Caco-2 (cell line): ENCODE measurements around the gene APOM. TPM values are rescaled to one million over a fixed set of nuclear protein-coding genes. Genes with fewer than 3 reads are reported as not detected.
A peak's percentile ranks its signal among the peaks of the same experiment; 100 is the strongest.

Experiments
- BruUV-seq: library from RNA; stranded (reverse); fragments of 400-500 nt; replicated peaks from 2 replicates; lab custom pipeline; 2021; lab: Mats Ljungman, UMichigan
- CTCF ChIA-PET: fragments of 300-600 bp; sonication (Branson Sonifier 250); formaldehyde crosslinking; loops from one replicate; lab custom pipeline; 2022; ENCODE audit warnings: antibody characterized with exemption; lab: Charles Lee
- POLR2A ChIA-PET: fragments of 300-600 bp; sonication (Branson Sonifier 250); formaldehyde crosslinking; loops from one replicate; lab custom pipeline; 2022; ENCODE audit warnings: antibody characterized with exemption; lab: Charles Lee
- DNase-seq, 2 experiments: peaks; one replicate each; pipeline versions ENCODE4 v3.0.0 to v3.0.0-alpha.2; 2020 to 2022
- H3K27me3 ChIP-seq: replicated peaks from 2 replicates; pipeline ENCODE4 v1.6.0; 2011; ENCODE audit warnings: low read length; ENCODE audit not compliant: control insufficient read depth, insufficient read depth
- H3K36me3 ChIP-seq: 2 replicates; pipeline ENCODE4 v1.5.1; 2011; ENCODE audit warnings: low read length; ENCODE audit not compliant: control insufficient read depth, insufficient read depth
- H3K4me1 ChIP-seq: fragments of 250-450 bp; sonication (Bioruptor Pico); 2 replicates; pipeline ENCODE4 v1.5.1; 2020; ENCODE audit warnings: mild to moderate bottlenecking
- H3K4me3 ChIP-seq: 2 replicates; pipeline ENCODE4 v1.5.1; 2011; ENCODE audit warnings: low read depth, mild to moderate bottlenecking, control low read depth, low read length
- H3K9me3 ChIP-seq: fragments of 250-450 bp; sonication (Bioruptor Pico); 2 replicates; pipeline ENCODE4 v1.5.1; 2020; ENCODE audit warnings: mild to moderate bottlenecking, moderate library complexity
- H3K27ac Mint-ChIP-seq: one replicate; pipeline ENCODE4 v1.8.0; 2022; ENCODE audit warnings: mixed read lengths; ENCODE audit not compliant: unreplicated experiment
- H3K27me3 Mint-ChIP-seq: one replicate; pipeline ENCODE4 v1.8.0; 2022; ENCODE audit warnings: mixed read lengths; ENCODE audit not compliant: insufficient read depth, unreplicated experiment
- H3K36me3 Mint-ChIP-seq: one replicate; pipeline ENCODE4 v1.8.0; 2022; ENCODE audit warnings: mild to moderate bottlenecking, mixed read lengths; ENCODE audit not compliant: insufficient read depth, unreplicated experiment
- H3K4me1 Mint-ChIP-seq: one replicate; pipeline ENCODE4 v1.8.0; 2022; ENCODE audit warnings: low read depth, mixed read lengths; ENCODE audit not compliant: unreplicated experiment
- H3K4me3 Mint-ChIP-seq: one replicate; pipeline ENCODE4 v1.8.0; 2022; ENCODE audit warnings: mild to moderate bottlenecking, moderate library complexity, mixed read lengths; ENCODE audit not compliant: unreplicated experiment
- H3K9me3 Mint-ChIP-seq: one replicate; pipeline ENCODE4 v1.8.0; 2022; ENCODE audit warnings: mixed read lengths; ENCODE audit not compliant: unreplicated experiment
- intact Hi-C: fragments of 100-400 bp; cut with micrococcal nuclease; formaldehyde crosslinking; loops from one replicate; pipeline ENCODE4 v1.10.0; 2022; ENCODE audit not compliant: unreplicated experiment
- total RNA-seq: library from RNA; stranded (reverse); gene quantifications from 2 replicates; pipeline ENCODE4 v1.2.3, GENCODE V29; 2022
- TF ChIP-seq, protein P1 (sequence below), 2 experiments: fragments of 200-600 bp in 1 of 2; IDR thresholded peaks; 1 replicate in 1 of 2; 2 replicates in 1 of 2; pipeline versions ENCODE4 v1.5.1 to v1.8.0; 2011 to 2022; ENCODE audit warnings: antibody characterized with exemption in 1 of 2, control low read depth in 1 of 2, inconsistent platforms in 1 of 2, low read depth in 1 of 2, low read length in 1 of 2, mild to moderate bottlenecking in 1 of 2, moderate library complexity in 1 of 2; ENCODE audit not compliant: insufficient read depth in 1 of 2, severe bottlenecking in 1 of 2, unreplicated experiment in 1 of 2

The APOM gene
- total RNA-seq, 1 experiment from 2014 or later: 15.8 TPM

GRCh38 chr6:31619805-31620585 lies 35.7 kb upstream of the APOM start:
- Mint-ChIP-seq H3K36me3 (peaks cover 48% of the 10 kb centered on the region), H3K4me3 (peak overlapping the region; percentile 83), H3K9me3 (no peaks in the 10 kb centered on the region), H3K27ac (peak overlapping the region; percentile 92), H3K27me3 (no peaks in the 10 kb centered on the region), H3K4me1 (peaks cover 19% of the 10 kb centered on the region)
- CTCF ChIA-PET: interaction anchor here (0.6 to 1.0 kb wide), 3 partner anchors 34 to 508 kb away, joined by 3 to 4 read pairs (median 3); partner anchors contain the start of genes ATF6B and LST1
- TSS peak; percentile 97 for BruUV-seq
- intact Hi-C loops: loop anchor here (1.0 to 2.0 kb wide), 3 partner anchors 33 to 74 kb away; partner anchors contain the start of genes ATP6V1G2 and BAG6
- Histone ChIP-seq H3K27me3 (no peaks in the 10 kb centered on the region), H3K4me3 (peak overlapping the region; percentile 66), H3K4me1 (peaks cover 20% of the 10 kb centered on the region), H3K36me3 (peaks cover 9% of the 10 kb centered on the region), H3K9me3 (no peaks in the 10 kb centered on the region)
- TF ChIP-seq, protein P1, sequence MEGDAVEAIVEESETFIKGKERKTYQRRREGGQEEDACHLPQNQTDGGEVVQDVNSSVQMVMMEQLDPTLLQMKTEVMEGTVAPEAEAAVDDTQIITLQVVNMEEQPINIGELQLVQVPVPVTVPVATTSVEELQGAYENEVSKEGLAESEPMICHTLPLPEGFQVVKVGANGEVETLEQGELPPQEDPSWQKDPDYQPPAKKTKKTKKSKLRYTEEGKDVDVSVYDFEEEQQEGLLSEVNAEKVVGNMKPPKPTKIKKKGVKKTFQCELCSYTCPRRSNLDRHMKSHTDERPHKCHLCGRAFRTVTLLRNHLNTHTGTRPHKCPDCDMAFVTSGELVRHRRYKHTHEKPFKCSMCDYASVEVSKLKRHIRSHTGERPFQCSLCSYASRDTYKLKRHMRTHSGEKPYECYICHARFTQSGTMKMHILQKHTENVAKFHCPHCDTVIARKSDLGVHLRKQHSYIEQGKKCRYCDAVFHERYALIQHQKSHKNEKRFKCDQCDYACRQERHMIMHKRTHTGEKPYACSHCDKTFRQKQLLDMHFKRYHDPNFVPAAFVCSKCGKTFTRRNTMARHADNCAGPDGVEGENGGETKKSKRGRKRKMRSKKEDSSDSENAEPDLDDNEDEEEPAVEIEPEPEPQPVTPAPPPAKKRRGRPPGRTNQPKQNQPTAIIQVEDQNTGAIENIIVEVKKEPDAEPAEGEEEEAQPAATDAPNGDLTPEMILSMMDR (IDR thresholded peaks at IDR 0.05; ENCODE audit: insufficient read depth in 1 of 2, low read depth in 1 of 2, low read length in 1 of 2, severe bottlenecking in 1 of 2, unreplicated experiment in 1 of 2): no peak
- DNase-seq: peak; percentile 97 to 98
- POLR2A ChIA-PET: interaction anchor here (0.6 to 1.8 kb wide), 4 partner anchors 33 to 1118 kb away, joined by 3 to 13 read pairs (median 5); partner anchors contain the start of genes BAG6 and DDX39B

DNA sequence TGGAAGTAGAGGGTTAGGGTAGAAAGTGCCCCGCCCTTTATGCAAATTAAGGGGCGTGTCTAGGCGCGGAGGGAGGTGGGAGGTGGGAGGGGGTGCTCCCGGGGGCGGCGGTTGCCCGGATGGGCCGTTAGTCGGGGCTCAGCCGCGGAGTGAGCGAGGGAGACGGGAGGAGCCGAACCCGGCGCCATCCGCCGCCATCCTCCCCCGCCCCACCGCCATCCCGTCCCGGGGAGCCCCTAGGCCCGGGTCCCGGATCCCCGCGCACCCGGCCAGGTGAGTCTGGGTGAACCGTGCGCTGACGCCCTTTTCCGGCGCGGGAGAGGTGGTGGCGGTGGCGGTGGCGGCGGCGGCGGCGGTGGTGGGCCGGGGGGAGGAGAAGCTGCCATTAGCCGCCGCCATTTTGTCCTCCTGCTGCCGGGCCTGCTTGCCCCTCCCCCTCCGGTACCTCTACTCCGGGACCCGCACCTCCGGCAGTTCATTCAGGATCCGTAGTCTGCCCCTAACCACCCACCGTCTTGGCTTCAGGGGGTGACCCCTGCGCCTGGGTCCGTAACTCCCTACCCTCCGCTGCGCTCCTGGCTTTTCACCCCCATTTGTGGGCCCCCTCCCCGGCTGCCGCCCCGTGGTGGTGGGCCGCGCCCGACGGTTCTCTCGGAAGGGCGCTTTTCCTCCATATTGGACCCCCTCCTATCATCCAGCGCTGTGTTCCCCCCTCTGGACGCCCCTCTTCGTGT lies 34.9 kb upstream of the APOM start, which contains the start of gene PRRC2A:
Gene PRRC2A, plus strand, starts transcription at position 130 of the 734 bp plus-strand sequence. CDS start 2,075 bp downstream, outside the sequence.
- peak within 1 kb of the TSS; percentile 83 for H3K4me3 Mint-ChIP-seq
- intact Hi-C loops: loop anchor here (1.0 to 2.0 kb wide), 3 partner anchors 32 to 74 kb away; partner anchors contain the start of genes ATP6V1G2 and BAG6
- no peaks in the 10 kb centered on the region for H3K9me3 Mint-ChIP-seq
- peak within 1 kb of the TSS; percentile 99 for H3K27ac Mint-ChIP-seq
- peaks cover 13% of the 10 kb centered on the region for H3K4me1 ChIP-seq
- CTCF ChIA-PET: interaction anchor here (0.6 to 1.0 kb wide), 3 partner anchors 35 to 507 kb away, joined by 3 to 4 read pairs (median 3); partner anchors contain the start of genes ATF6B and LST1
- H3K36me3 ChIP-seq: peaks cover 14% of the 10 kb centered on the region
- POLR2A ChIA-PET: interaction anchor here (0.6 to 1.8 kb wide), 4 partner anchors 32 to 1117 kb away, joined by 3 to 13 read pairs (median 4); partner anchors contain the start of genes BAG6, C6orf47 and DDX39B
- H3K9me3 ChIP-seq: no peaks in the 10 kb centered on the region
- peak; percentile 81 to 87 for DNase-seq
- peak within 1 kb of the TSS; percentile 77 for H3K4me3 ChIP-seq
- H3K4me1 Mint-ChIP-seq: peaks cover 12% of the 10 kb centered on the region
- H3K36me3 Mint-ChIP-seq: peaks cover 56% of the 10 kb centered on the region
- no TSS peak for BruUV-seq
- H3K27me3 Mint-ChIP-seq: no peaks in the 10 kb centered on the region
- no peaks in the 10 kb centered on the region for H3K27me3 ChIP-seq
- TF ChIP-seq, protein P1 (IDR thresholded peaks at IDR 0.05; ENCODE audit: insufficient read depth in 1 of 2, low read depth in 1 of 2, low read length in 1 of 2, severe bottlenecking in 1 of 2, unreplicated experiment in 1 of 2): no peak
